Subcutaneous abdominal adipose tissue (tissue), 5 donors: ENCODE data around the gene CLMN.

Source experiments
- H3K27ac ChIP-seq: one replicate; pipeline ENCODE4 v1.7.0; 2013; ENCODE audit warnings: low read depth, mild to moderate bottlenecking, inconsistent platforms, low read length, moderate library complexity
- H3K27me3 ChIP-seq, 5 donors: one replicate each; pipeline ENCODE4 v1.7.0; 2013; ENCODE audit warnings: low read length in 5 of 5, inconsistent platforms in 1 of 5; ENCODE audit not compliant: control insufficient read depth in 5 of 5, insufficient read depth in 4 of 5
- H3K36me3 ChIP-seq, 5 donors: one replicate each; pipeline ENCODE4 v1.7.0; 2013; ENCODE audit warnings: low read length in 5 of 5; ENCODE audit not compliant: control insufficient read depth in 5 of 5, insufficient read depth in 5 of 5
- H3K4me1 ChIP-seq, 5 donors: one replicate each; pipeline ENCODE4 v1.7.0; 2013; ENCODE audit warnings: low read length in 5 of 5, mild to moderate bottlenecking in 3 of 5, moderate library complexity in 1 of 5; ENCODE audit not compliant: control insufficient read depth in 5 of 5, insufficient read depth in 5 of 5
- H3K4me3 ChIP-seq, 5 donors: one replicate each; pipeline ENCODE4 v1.7.0; 2013; ENCODE audit warnings: low read length in 5 of 5, low read depth in 1 of 5
- H3K9ac ChIP-seq, 5 donors: one replicate each; pipeline ENCODE4 v1.7.0; 2013; ENCODE audit warnings: low read length in 5 of 5, mild to moderate bottlenecking in 4 of 5, moderate library complexity in 3 of 5
- H3K9me3 ChIP-seq, 5 donors: one replicate each; pipeline ENCODE4 v1.7.0; 2013; ENCODE audit warnings: low read length in 5 of 5; ENCODE audit not compliant: control insufficient read depth in 5 of 5
- donor health status: healthy.
- donor health status: healthy.
- donor health status: healthy.
- donor health status: healthy.
- donor health status: healthy.

CLMN gene

GRCh38 chr14:95257521-95257920 is 62.2 kb downstream of the CLMN start:
- H3K9ac ChIP-seq, result no peak overlapping the region
- H3K9me3 ChIP-seq, result no peaks in the 10 kb centered on the region
- peaks cover 2 to 42% (median 29%) of the 10 kb centered on the region in 5 donors for H3K4me1 ChIP-seq
- no peaks in the 10 kb centered on the region for H3K27me3 ChIP-seq
- H3K27ac ChIP-seq, result no peak overlapping the region
- no peak overlapping the region for H3K4me3 ChIP-seq
- H3K36me3 ChIP-seq, result peaks cover 0 to 6% (median 0%) of the 10 kb centered on the region in 5 donors

GRCh38 chr14:95256776-95257060 is 63.0 kb downstream of the CLMN start:
- no peaks in the 10 kb centered on the region for H3K9me3 ChIP-seq
- no peak overlapping the region for H3K27ac ChIP-seq
- H3K9ac ChIP-seq, result no peak overlapping the region
- peaks cover 2 to 38% (median 24%) of the 10 kb centered on the region in 5 donors for H3K4me1 ChIP-seq
- no peaks in the 10 kb centered on the region for H3K27me3 ChIP-seq
- H3K4me3 ChIP-seq, result no peak overlapping the region
- peaks cover 0 to 6% (median 0%) of the 10 kb centered on the region in 5 donors for H3K36me3 ChIP-seq

- Histone ChIP-seq H3K4me3 (no peak overlapping the region), H3K4me1 (peaks cover 2 to 35% (median 20%) of the 10 kb centered on the region in 5 donors), H3K27me3 (no peaks in the 10 kb centered on the region), H3K36me3 (peaks cover 0 to 6% (median 0%) of the 10 kb centered on the region in 5 donors), H3K9me3 (no peaks in the 10 kb centered on the region), H3K27ac (no peak overlapping the region), H3K9ac (no peak overlapping the region)
These were observed 63.5 kb downstream of the CLMN start for GRCh38 chr14:95256002-95256775.

- no peak overlapping the region for H3K4me3 ChIP-seq
- H3K9me3 ChIP-seq, result no peaks in the 10 kb centered on the region
- no peak overlapping the region for H3K27ac ChIP-seq
- peaks cover 0 to 6% (median 0%) of the 10 kb centered on the region in 5 donors for H3K36me3 ChIP-seq
- no peak overlapping the region for H3K9ac ChIP-seq
- H3K27me3 ChIP-seq, result no peaks in the 10 kb centered on the region
- H3K4me1 ChIP-seq, result peaks cover 2 to 35% (median 20%) of the 10 kb centered on the region in 5 donors
These were observed 64.2 kb downstream of the CLMN start for GRCh38 chr14:95255487-95255886.

GRCh38 chr14:95255013-95255412 is 64.7 kb downstream of the CLMN start:
- Histone ChIP-seq H3K27me3 (no peaks in the 10 kb centered on the region), H3K9ac (no peak overlapping the region), H3K4me1 (peaks cover 2 to 35% (median 20%) of the 10 kb centered on the region in 5 donors), H3K4me3 (no peak overlapping the region), H3K36me3 (peaks cover 0 to 6% (median 0%) of the 10 kb centered on the region in 5 donors), H3K9me3 (no peaks in the 10 kb centered on the region), H3K27ac (no peak overlapping the region)

GRCh38 chr14:95254288-95254687 is 65.4 kb downstream of the CLMN start:
- H3K9me3 ChIP-seq, result no peaks in the 10 kb centered on the region
- peaks cover 0 to 29% (median 20%) of the 10 kb centered on the region in 5 donors for H3K4me1 ChIP-seq
- H3K36me3 ChIP-seq, result peaks cover 0 to 6% (median 0%) of the 10 kb centered on the region in 5 donors
- H3K27me3 ChIP-seq, result no peaks in the 10 kb centered on the region
- no peak overlapping the region for H3K9ac ChIP-seq
- no peak overlapping the region for H3K4me3 ChIP-seq
- no peak overlapping the region for H3K27ac ChIP-seq

GRCh38 chr14:95253039-95253630 is 66.6 kb downstream of the CLMN start:
- Histone ChIP-seq H3K9ac (no peak overlapping the region), H3K9me3 (no peaks in the 10 kb centered on the region), H3K4me3 (no peak overlapping the region), H3K27ac (no peak overlapping the region), H3K36me3 (peaks cover 0 to 2% (median 0%) of the 10 kb centered on the region in 5 donors), H3K4me1 (peaks cover 0 to 26% (median 16%) of the 10 kb centered on the region in 5 donors), H3K27me3 (no peaks in the 10 kb centered on the region)

GRCh38 chr14:95252219-95252618 is 67.5 kb downstream of the CLMN start:
- H3K27ac ChIP-seq, result no peak overlapping the region
- no peaks in the 10 kb centered on the region for H3K27me3 ChIP-seq
- H3K4me1 ChIP-seq, result peaks cover 0 to 26% (median 16%) of the 10 kb centered on the region in 5 donors
- no peak overlapping the region for H3K4me3 ChIP-seq
- no peak overlapping the region for H3K9ac ChIP-seq
- H3K9me3 ChIP-seq, result no peaks in the 10 kb centered on the region
- no peaks in the 10 kb centered on the region for H3K36me3 ChIP-seq

GRCh38 chr14:95250936-95251335 is 68.8 kb downstream of the CLMN start:
- H3K4me3 ChIP-seq, result no peak overlapping the region
- H3K9me3 ChIP-seq, result no peaks in the 10 kb centered on the region
- no peak overlapping the region for H3K27ac ChIP-seq
- H3K4me1 ChIP-seq, result peaks cover 0 to 24% (median 14%) of the 10 kb centered on the region in 5 donors
- H3K36me3 ChIP-seq, result no peaks in the 10 kb centered on the region
- H3K9ac ChIP-seq, result no peak overlapping the region
- H3K27me3 ChIP-seq, result no peaks in the 10 kb centered on the region

- Histone ChIP-seq H3K36me3 (no peaks in the 10 kb centered on the region), H3K27ac (no peak overlapping the region), H3K4me1 (peaks cover 0 to 18% (median 7%) of the 10 kb centered on the region in 5 donors), H3K4me3 (no peak overlapping the region), H3K9ac (no peak overlapping the region), H3K27me3 (no peaks in the 10 kb centered on the region), H3K9me3 (no peaks in the 10 kb centered on the region)
These were observed 69.5 kb downstream of the CLMN start for GRCh38 chr14:95250140-95250769.
